Psoas muscle (tissue), 8 donors: ENCODE results near the gene SMYD3. TPM values are rescaled to one million over a fixed set of nuclear protein-coding genes. Genes with fewer than 3 reads are reported as not detected.

ENCODE experiments used
- ATAC-seq, 4 donors: fragments of 200-7000 bp; cut with Tn5 transposase; one replicate each; pipeline ENCODE4 v1.9.1; 2020; ENCODE audit warnings: moderate library complexity in 3 of 4, mild to moderate bottlenecking in 2 of 4
- DNase-seq, 2 donors: peaks; one replicate each; pipeline ENCODE4 v3.0.0-alpha.2; 2020
- H3K27ac ChIP-seq: fragments of 200-600 bp; one replicate; pipeline ENCODE4 v1.8.0; 2022
- H3K27me3 ChIP-seq, 3 donors: fragments of 200-600 bp in 1 of 3; one replicate each; pipeline versions ENCODE4 v1.6.1 to v1.8.0; 2013 to 2022; ENCODE audit warnings: low read length in 2 of 3, mild to moderate bottlenecking in 2 of 3, moderate library complexity in 1 of 3; ENCODE audit not compliant: insufficient read depth in 3 of 3
- H3K36me3 ChIP-seq, 2 donors: fragments of 200-600 bp in 1 of 2; one replicate each; pipeline versions ENCODE4 v1.6.1 to v1.8.0; 2013 to 2022; ENCODE audit warnings: low read depth in 1 of 2, mild to moderate bottlenecking in 1 of 2, moderate library complexity in 1 of 2; ENCODE audit not compliant: insufficient read depth in 1 of 2
- H3K4me1 ChIP-seq: fragments of 200-600 bp; one replicate; pipeline ENCODE4 v1.8.0; 2022
- H3K4me3 ChIP-seq: fragments of 200-600 bp; one replicate; pipeline ENCODE4 v1.8.0; 2022; ENCODE audit warnings: mild to moderate bottlenecking
- H3K9me3 ChIP-seq: fragments of 200-600 bp; one replicate; pipeline ENCODE4 v1.8.0; 2022
- CTCF ChIP-seq: fragments of 200-600 bp; IDR thresholded peaks from one replicate; pipeline ENCODE4 v1.8.0; 2022; ENCODE audit warnings: antibody characterized with exemption
- WGBS, 3 donors: extraction: QIAGEN DNeasy Blood & Tissue Kit; methylation state at CpG; one replicate each; pipeline versions ENCODE4 v1.1.6 to v1.1.7; 2013; 5-methylcytosine and 5-hydroxymethylcytosine counted together
- intact Hi-C, 2 donors: fragments of 100-400 bp; cut with DNase I; formaldehyde crosslinking; loops; one replicate each; pipeline versions ENCODE4 v1.11.0 to v1.14.2; 2022
- polyA plus RNA-seq, 3 donors: library from polyadenylated mRNA; stranded (reverse); fragments of 200-250 nt; gene quantifications; one replicate each; pipeline ENCODE4 v1.2.3, GENCODE V29; 2013
- total RNA-seq, 4 donors: library from RNA; stranded (reverse); fragmentation: NEBNext Ultra II Directional in 2 of 4; extraction: Animal tissue kit (Norgen Biotek cat#: 25700) in 2 of 4; gene quantifications; one replicate each; pipeline versions ENCODE4 v1.2.1 to v1.2.4, GENCODE V29; 2021 to 2023
- donor health status: healthy with polysubstance abuse.
- donor health status: DM: no; HTN: no; CAD: no; lungs with moderate emphysema.
- donor health status: Bipolar disorder and iron deficiency.
- donor health status: healthy.
- donor health status: DM: yes; HTN: yes; CAD: no.
- donor health status: DM: no; HTN: no; CAD: no.
- donor health status: DM: no; HTN: no; CAD: no.
- donor health status: DM: yes; HTN: yes; CAD: no.

The SMYD3 gene
- total and polyA plus RNA-seq, 7 donors, result 2.9 to 6.4 (median 4.9) TPM

GRCh38 chr1:246159279-246160227 lies 347.5 kb downstream of the SMYD3 start:
- no peak for ATAC-seq
- no peaks in the 10 kb centered on the region for H3K27me3 ChIP-seq
- intact Hi-C loops, result no loop called here
- no peaks in the 10 kb centered on the region for H3K4me1 ChIP-seq
- H3K4me3 ChIP-seq, result no peak overlapping the region
- no peaks in the 10 kb centered on the region for H3K36me3 ChIP-seq
- WGBS, 3 donors, result 87 to 92% (median 87%) methylated on average over 9 of the region's 9 CpGs
- no peak overlapping the region for H3K27ac ChIP-seq
- no peak for TF ChIP-seq CTCF
- no peaks in the 10 kb centered on the region for H3K9me3 ChIP-seq
- DNase-seq, result no peak

DNA sequence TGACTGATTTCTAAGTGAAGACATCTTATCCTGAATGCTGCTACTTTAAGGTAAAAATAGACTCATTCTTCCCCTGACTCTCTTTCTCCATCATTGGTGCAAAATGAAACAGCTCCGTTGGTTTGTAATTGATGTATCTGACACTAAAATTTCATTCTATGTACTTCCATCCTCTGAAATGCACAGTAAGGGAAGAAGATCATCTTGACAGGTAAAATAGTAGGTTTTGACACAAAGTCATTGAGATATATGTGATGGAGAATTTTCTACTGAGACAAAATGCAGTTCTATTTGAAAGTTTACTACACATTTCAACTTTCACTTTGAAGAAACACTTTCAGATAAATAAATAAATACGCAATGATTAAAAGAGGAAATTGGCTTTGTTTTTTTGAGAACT lies 348.9 kb downstream of the SMYD3 start:
- Histone ChIP-seq H3K36me3 (no peaks in the 10 kb centered on the region), H3K4me1 (no peaks in the 10 kb centered on the region), H3K27me3 (no peaks in the 10 kb centered on the region), H3K9me3 (no peaks in the 10 kb centered on the region), H3K4me3 (no peak overlapping the region), H3K27ac (no peak overlapping the region)
- DNase-seq (no peak), ATAC-seq (no peak)
- 76 to 85% (median 84%) methylated on average over 2 of the region's 2 CpGs for WGBS, 3 donors
- intact Hi-C loops, result no loop called here
- TF ChIP-seq CTCF, result no peak

DNA sequence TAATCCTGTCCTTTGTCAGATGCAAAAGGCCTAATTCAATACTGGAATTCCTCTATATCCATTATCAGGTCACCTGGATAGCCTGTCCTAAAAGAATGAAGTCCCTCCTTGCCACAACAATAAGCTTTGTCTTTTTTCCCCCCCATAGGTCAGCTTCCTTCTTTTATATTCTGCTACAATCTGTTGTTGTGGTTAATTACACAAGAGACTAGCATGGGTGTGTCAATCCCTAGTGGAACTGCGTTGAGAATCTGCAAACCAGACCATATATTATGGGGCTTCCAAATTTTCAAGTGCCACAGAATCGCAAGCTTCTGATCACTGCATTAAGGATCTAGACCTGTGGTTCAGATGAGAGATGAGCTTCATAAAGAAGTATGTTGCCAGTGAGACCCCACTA lies 349.6 kb downstream of the SMYD3 start:
- TF ChIP-seq CTCF, result no peak
- no peak overlapping the region for H3K4me3 ChIP-seq
- intact Hi-C loops, result no loop called here
- H3K9me3 ChIP-seq, result no peaks in the 10 kb centered on the region
- no peaks in the 10 kb centered on the region for H3K27me3 ChIP-seq
- H3K27ac ChIP-seq, result no peak overlapping the region
- no peaks in the 10 kb centered on the region for H3K36me3 ChIP-seq
- H3K4me1 ChIP-seq, result no peaks in the 10 kb centered on the region
- DNase-seq (no peak), ATAC-seq (no peak)
- WGBS, 3 donors, result 70 to 75% (median 71%) methylated on average over 2 of the region's 2 CpGs

GRCh38 chr1:246156847-246157246 lies 350.2 kb downstream of the SMYD3 start:
- Histone ChIP-seq H3K27ac (no peak overlapping the region), H3K27me3 (no peaks in the 10 kb centered on the region), H3K4me1 (no peaks in the 10 kb centered on the region), H3K9me3 (no peaks in the 10 kb centered on the region), H3K36me3 (no peaks in the 10 kb centered on the region), H3K4me3 (no peak overlapping the region)
- 85 to 89% (median 87%) methylated on average over 12 of the region's 12 CpGs for WGBS, 3 donors
- no peak for ATAC-seq
- intact Hi-C loops, result no loop called here
- DNase-seq, result no peak
- no peak for TF ChIP-seq CTCF
